ENCODE results near the gene DPYSL3. TPM values are rescaled to one million over a fixed set of nuclear protein-coding genes. Genes with fewer than 3 reads are reported as not detected.

DPYSL3 gene
- total and polyA plus RNA-seq, 3 experiments from 2014 or later = 0.13 to 0.35 TPM; not detected in 1

GRCh38 chr5:147508711-147509040 lies 1.2 kb downstream of the DPYSL3 start:
- no peaks in the 10 kb centered on the region for H3K9me3 ChIP-seq (ENCODE audit: low read length)
- Mint-ChIP-seq H3K27ac (no peak overlapping the region), H3K4me3 (peak overlapping the region in 1 of 7 donors; percentile 66), H3K27me3 (peaks cover 24 to 44% of the 10 kb centered on the region in 2 donors), H3K9me3 (peaks cover 0 to 6% (median 0%) of the 10 kb centered on the region in 5 donors), H3K4me1 (peaks cover 5 to 8% (median 8%) of the 10 kb centered on the region in 3 donors), H3K36me3 (peaks cover 0 to 4% (median 0%) of the 10 kb centered on the region in 3 donors)
- CTCF ChIA-PET = no interaction called here
- no peak overlapping the region for H3K4me3 ChIP-seq (ENCODE audit: low read length)
- POLR2A ChIA-PET = no interaction called here
- no peaks in the 10 kb centered on the region for H3K27me3 ChIP-seq (ENCODE audit: insufficient read depth, low read length, poor library complexity, severe bottlenecking)
- no peaks in the 10 kb centered on the region for H3K36me3 ChIP-seq (ENCODE audit: insufficient read depth, low read length)
- H3K27ac ChIP-seq (ENCODE audit: low read depth, low read length) = no peak overlapping the region
- DNase-seq = no peak
- no peaks in the 10 kb centered on the region for H3K4me1 ChIP-seq (ENCODE audit: insufficient read depth, low read length)

DNA sequence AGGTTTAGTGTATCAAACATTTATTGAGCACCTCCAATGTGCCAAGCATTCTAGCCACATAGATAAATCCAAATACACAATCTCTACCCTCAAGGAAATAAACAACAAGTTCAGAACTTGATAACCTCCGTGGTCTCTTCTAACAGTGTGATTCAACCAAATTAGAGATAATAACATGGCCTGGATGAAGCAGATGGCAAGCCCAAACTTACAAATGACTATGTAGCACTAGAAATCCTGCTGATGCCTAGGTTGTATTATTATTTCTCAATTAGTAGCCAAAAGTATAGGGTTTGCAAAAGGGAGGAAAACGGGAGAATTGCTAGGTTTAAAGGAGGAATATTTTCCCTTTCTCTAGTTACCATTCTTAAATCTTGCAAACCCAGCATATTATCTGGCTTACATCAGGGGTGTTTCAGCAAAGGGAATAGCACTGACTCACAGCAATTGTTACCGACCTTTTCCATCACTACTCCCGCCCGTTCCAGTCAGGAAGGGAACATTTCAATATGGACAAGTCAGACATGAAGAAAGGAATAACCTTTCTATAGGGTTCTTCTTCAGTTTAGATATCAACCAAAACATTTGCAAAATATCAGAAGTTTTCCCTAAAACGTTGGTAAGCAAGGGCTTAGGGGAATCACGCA lies 2.3 kb downstream of the DPYSL3 start:
- peaks cover 21 to 35% of the 10 kb centered on the region in 2 donors for H3K27me3 Mint-ChIP-seq
- Histone ChIP-seq H3K4me3 (ENCODE audit: low read length) (no peak overlapping the region), H3K27ac (ENCODE audit: low read depth, low read length) (no peak overlapping the region), H3K9me3 (ENCODE audit: low read length) (no peaks in the 10 kb centered on the region), H3K27me3 (ENCODE audit: insufficient read depth, low read length, poor library complexity, severe bottlenecking) (no peaks in the 10 kb centered on the region), H3K36me3 (ENCODE audit: insufficient read depth, low read length) (no peaks in the 10 kb centered on the region), H3K4me1 (ENCODE audit: insufficient read depth, low read length) (no peaks in the 10 kb centered on the region)
- H3K9me3 Mint-ChIP-seq = peaks cover 0 to 6% (median 0%) of the 10 kb centered on the region in 5 donors
- H3K4me1 Mint-ChIP-seq = peaks cover 5 to 8% (median 8%) of the 10 kb centered on the region in 3 donors
- no peak for DNase-seq
- no peak overlapping the region for H3K27ac Mint-ChIP-seq
- CTCF ChIA-PET = no interaction called here
- H3K4me3 Mint-ChIP-seq = no peak overlapping the region
- H3K36me3 Mint-ChIP-seq = peaks cover 0 to 4% (median 0%) of the 10 kb centered on the region in 3 donors
- POLR2A ChIA-PET = no interaction called here

DNA sequence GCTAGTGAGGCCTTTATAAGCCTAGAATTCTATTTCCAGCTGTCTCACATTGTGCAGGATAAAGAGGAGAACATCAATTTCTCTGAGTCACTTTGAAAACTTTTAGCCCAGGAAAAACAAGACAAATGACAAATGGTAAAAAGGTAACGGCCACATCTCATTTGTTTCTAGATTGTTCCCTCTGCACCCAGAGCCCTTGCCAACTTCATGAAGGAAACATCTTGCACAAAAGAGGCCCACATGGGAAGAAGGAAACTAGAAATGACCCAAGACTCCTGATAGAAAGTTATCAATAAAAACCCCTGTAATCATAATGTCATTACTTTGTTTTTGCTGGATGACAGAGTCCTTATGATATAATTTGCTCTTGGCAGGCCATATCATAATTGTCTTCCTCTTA lies 5.3 kb downstream of the DPYSL3 start:
- H3K4me3 Mint-ChIP-seq = no peak overlapping the region
- H3K4me1 Mint-ChIP-seq = peaks cover 0 to 3% (median 0%) of the 10 kb centered on the region in 3 donors
- H3K36me3 ChIP-seq (ENCODE audit: insufficient read depth, low read length) = no peaks in the 10 kb centered on the region
- H3K27ac ChIP-seq (ENCODE audit: low read depth, low read length) = no peak overlapping the region
- H3K4me1 ChIP-seq (ENCODE audit: insufficient read depth, low read length) = no peaks in the 10 kb centered on the region
- H3K27ac Mint-ChIP-seq = no peak overlapping the region
- peaks cover 11% of the 10 kb centered on the region in 2 donors for H3K27me3 Mint-ChIP-seq
- H3K9me3 ChIP-seq (ENCODE audit: low read length) = no peaks in the 10 kb centered on the region
- POLR2A ChIA-PET = no interaction called here
- H3K27me3 ChIP-seq (ENCODE audit: insufficient read depth, low read length, poor library complexity, severe bottlenecking) = no peaks in the 10 kb centered on the region
- H3K4me3 ChIP-seq (ENCODE audit: low read length) = no peak overlapping the region
- peaks cover 0 to 2% (median 0%) of the 10 kb centered on the region in 5 donors for H3K9me3 Mint-ChIP-seq
- DNase-seq = no peak
- H3K36me3 Mint-ChIP-seq = no peaks in the 10 kb centered on the region
- CTCF ChIA-PET = no interaction called here

DNA sequence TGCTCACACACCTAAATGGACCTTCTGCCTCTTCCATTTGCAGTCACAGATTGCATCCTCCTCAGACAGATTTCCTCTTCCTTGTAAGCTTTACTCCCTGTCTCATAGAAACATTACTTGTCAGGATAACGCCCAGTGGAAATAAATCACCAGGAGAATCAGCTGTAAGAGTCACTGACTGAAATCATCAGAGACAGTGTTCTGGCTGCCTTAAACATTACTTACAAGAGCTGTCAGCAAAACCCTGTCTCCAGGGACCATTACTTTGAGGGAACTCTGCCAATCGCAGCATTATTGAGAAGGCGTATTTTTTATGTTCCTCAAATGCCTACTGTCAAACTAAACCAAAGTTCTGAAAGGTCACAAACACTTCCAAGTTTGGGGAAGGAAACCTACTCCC lies 5.9 kb downstream of the DPYSL3 start:
- CTCF ChIA-PET = no interaction called here
- Histone ChIP-seq H3K27ac (ENCODE audit: low read depth, low read length) (no peak overlapping the region), H3K27me3 (ENCODE audit: insufficient read depth, low read length, poor library complexity, severe bottlenecking) (no peaks in the 10 kb centered on the region), H3K4me3 (ENCODE audit: low read length) (no peak overlapping the region), H3K36me3 (ENCODE audit: insufficient read depth, low read length) (no peaks in the 10 kb centered on the region), H3K9me3 (ENCODE audit: low read length) (no peaks in the 10 kb centered on the region), H3K4me1 (ENCODE audit: insufficient read depth, low read length) (no peaks in the 10 kb centered on the region)
- Mint-ChIP-seq H3K4me1 (peaks cover 0 to 3% (median 0%) of the 10 kb centered on the region in 3 donors), H3K27me3 (peaks cover 11% of the 10 kb centered on the region in 2 donors), H3K4me3 (no peak overlapping the region), H3K36me3 (no peaks in the 10 kb centered on the region), H3K9me3 (peaks cover 0 to 2% (median 0%) of the 10 kb centered on the region in 5 donors), H3K27ac (no peak overlapping the region)
- DNase-seq = no peak
- POLR2A ChIA-PET = no interaction called here

DNA sequence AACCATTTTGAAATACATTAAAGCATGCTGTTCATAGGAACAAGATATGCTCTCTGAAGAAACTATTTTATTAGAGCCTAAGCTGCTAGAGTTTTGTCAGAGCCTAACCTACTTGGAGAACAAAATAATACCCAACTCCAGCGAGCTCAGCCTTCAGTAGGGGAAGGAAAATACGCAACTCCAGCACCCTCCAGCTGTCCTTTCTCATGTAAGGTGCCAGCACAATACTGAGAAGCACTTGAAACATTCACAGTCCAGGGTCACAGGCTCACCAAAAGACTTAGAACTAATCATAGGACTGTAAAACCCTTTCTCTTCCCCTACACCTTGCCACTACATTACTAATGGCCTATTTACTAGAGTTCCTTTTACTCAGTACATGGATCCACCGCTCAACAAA lies 18.9 kb downstream of the DPYSL3 start:
- H3K4me1 ChIP-seq (ENCODE audit: insufficient read depth, low read length) = no peaks in the 10 kb centered on the region
- Mint-ChIP-seq H3K4me3 (no peak overlapping the region), H3K36me3 (no peaks in the 10 kb centered on the region), H3K27ac (no peak overlapping the region), H3K27me3 (peaks cover 6 to 29% of the 10 kb centered on the region in 2 donors), H3K9me3 (peaks cover 0 to 2% (median 0%) of the 10 kb centered on the region in 5 donors), H3K4me1 (no peaks in the 10 kb centered on the region)
- no peak overlapping the region for H3K4me3 ChIP-seq (ENCODE audit: low read length)
- no peak for DNase-seq
- H3K9me3 ChIP-seq (ENCODE audit: low read length) = no peaks in the 10 kb centered on the region
- no peaks in the 10 kb centered on the region for H3K27me3 ChIP-seq (ENCODE audit: insufficient read depth, low read length, poor library complexity, severe bottlenecking)
- no peak overlapping the region for H3K27ac ChIP-seq (ENCODE audit: low read depth, low read length)
- H3K36me3 ChIP-seq (ENCODE audit: insufficient read depth, low read length) = no peaks in the 10 kb centered on the region
- ChIA-PET CTCF (no interaction called here), POLR2A (no interaction called here)

DNA sequence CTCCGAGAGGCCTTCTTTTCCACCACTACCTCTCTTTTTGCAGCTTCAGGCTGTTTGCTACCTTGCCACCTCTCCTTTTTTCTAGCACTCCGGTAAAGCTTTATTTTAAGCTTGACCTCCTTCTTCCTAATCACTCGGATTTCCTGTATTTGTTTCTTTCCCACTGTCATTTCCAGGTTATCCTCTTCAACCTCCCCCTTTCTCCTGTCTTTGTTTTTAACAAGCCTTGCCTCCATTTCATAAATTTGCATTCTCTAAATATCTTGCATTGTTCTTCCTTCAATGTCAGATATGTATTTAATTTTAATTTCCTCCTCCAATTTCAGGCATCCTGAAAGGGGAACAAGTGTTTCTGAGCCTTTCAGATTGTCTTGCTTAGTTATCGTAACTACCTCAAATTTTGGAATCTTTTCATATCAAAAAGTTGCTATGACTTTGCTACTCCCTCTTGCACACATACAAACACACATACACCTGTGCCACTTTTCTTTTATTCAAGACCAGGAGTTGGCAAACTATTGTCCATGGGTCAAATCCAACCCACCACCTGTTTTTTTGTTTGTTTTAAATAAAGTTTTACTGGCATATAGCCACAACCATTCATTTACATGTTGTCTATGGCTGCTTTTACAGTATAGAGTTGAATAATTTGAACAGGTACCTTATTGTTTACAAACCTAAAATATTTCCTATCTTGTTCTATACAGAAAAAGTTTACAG lies 22.7 kb downstream of the DPYSL3 start:
- H3K27me3 ChIP-seq (ENCODE audit: insufficient read depth, low read length, poor library complexity, severe bottlenecking) = no peaks in the 10 kb centered on the region
- ChIA-PET POLR2A (no interaction called here), CTCF (no interaction called here)
- no peaks in the 10 kb centered on the region for H3K9me3 ChIP-seq (ENCODE audit: low read length)
- H3K36me3 Mint-ChIP-seq = no peaks in the 10 kb centered on the region
- H3K4me3 Mint-ChIP-seq = no peak overlapping the region
- H3K9me3 Mint-ChIP-seq = peaks cover 0 to 2% (median 0%) of the 10 kb centered on the region in 5 donors
- H3K36me3 ChIP-seq (ENCODE audit: insufficient read depth, low read length) = no peaks in the 10 kb centered on the region
- H3K27me3 Mint-ChIP-seq = peaks cover 4 to 42% of the 10 kb centered on the region in 2 donors
- no peak overlapping the region for H3K27ac Mint-ChIP-seq
- no peaks in the 10 kb centered on the region for H3K4me1 Mint-ChIP-seq
- DNase-seq = no peak
- no peaks in the 10 kb centered on the region for H3K4me1 ChIP-seq (ENCODE audit: insufficient read depth, low read length)
- no peak overlapping the region for H3K4me3 ChIP-seq (ENCODE audit: low read length)
- H3K27ac ChIP-seq (ENCODE audit: low read depth, low read length) = no peak overlapping the region

DNA sequence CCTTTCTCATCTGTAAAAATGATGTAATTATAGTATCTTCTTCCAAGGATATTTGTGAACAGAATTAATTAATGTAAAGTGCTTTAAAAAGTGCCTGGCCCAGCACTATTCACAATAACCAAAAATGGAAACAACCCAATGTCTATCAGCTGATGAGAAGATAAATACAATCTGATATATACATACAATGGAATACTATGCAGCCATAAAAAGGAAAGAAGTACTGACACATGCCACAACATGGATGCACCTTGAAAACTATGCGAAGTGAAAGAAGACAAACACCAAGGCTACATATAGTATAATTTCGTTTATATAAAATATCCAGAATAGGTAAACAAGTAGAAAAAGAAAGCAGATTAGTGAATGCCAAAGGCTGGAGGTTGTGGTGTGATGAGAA lies 24.1 kb downstream of the DPYSL3 start:
- DNase-seq = no peak
- Histone ChIP-seq H3K9me3 (ENCODE audit: low read length) (no peaks in the 10 kb centered on the region), H3K4me1 (ENCODE audit: insufficient read depth, low read length) (no peaks in the 10 kb centered on the region), H3K27me3 (ENCODE audit: insufficient read depth, low read length, poor library complexity, severe bottlenecking) (no peaks in the 10 kb centered on the region), H3K4me3 (ENCODE audit: low read length) (no peak overlapping the region), H3K27ac (ENCODE audit: low read depth, low read length) (no peak overlapping the region), H3K36me3 (ENCODE audit: insufficient read depth, low read length) (no peaks in the 10 kb centered on the region)
- Mint-ChIP-seq H3K27ac (no peak overlapping the region), H3K9me3 (no peaks in the 10 kb centered on the region), H3K36me3 (no peaks in the 10 kb centered on the region), H3K4me3 (no peak overlapping the region), H3K27me3 (peaks cover 4 to 42% of the 10 kb centered on the region in 2 donors), H3K4me1 (no peaks in the 10 kb centered on the region)
- ChIA-PET POLR2A (no interaction called here), CTCF (no interaction called here)

DNA sequence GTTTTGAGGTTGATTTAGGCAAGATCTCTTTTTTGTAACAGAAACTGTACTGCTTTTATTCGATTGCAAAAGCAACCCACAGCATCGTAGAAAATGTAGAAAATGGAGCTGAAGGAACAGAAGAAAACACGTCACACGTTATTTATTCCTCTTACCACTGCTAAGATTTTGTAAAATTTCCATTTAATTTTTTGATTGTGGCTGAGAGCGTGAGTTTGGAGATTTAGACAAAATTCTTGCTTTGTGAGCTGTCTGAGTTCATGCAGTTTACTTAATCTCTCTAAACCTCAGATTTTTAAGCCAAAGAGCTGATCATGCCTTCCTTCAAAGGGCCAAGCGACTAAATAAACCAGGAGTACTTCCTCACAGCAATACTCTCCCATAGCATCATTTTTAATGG lies 24.8 kb downstream of the DPYSL3 start:
- no peak overlapping the region for H3K27ac Mint-ChIP-seq
- Histone ChIP-seq H3K4me1 (ENCODE audit: insufficient read depth, low read length) (no peaks in the 10 kb centered on the region), H3K27ac (ENCODE audit: low read depth, low read length) (no peak overlapping the region), H3K4me3 (ENCODE audit: low read length) (no peak overlapping the region), H3K36me3 (ENCODE audit: insufficient read depth, low read length) (no peaks in the 10 kb centered on the region), H3K9me3 (ENCODE audit: low read length) (no peaks in the 10 kb centered on the region), H3K27me3 (ENCODE audit: insufficient read depth, low read length, poor library complexity, severe bottlenecking) (no peaks in the 10 kb centered on the region)
- POLR2A ChIA-PET = no interaction called here
- no peaks in the 10 kb centered on the region for H3K9me3 Mint-ChIP-seq
- no peak for DNase-seq
- H3K27me3 Mint-ChIP-seq = peaks cover 4 to 36% of the 10 kb centered on the region in 2 donors
- H3K4me1 Mint-ChIP-seq = no peaks in the 10 kb centered on the region
- CTCF ChIA-PET = no interaction called here
- H3K4me3 Mint-ChIP-seq = no peak overlapping the region
- H3K36me3 Mint-ChIP-seq = no peaks in the 10 kb centered on the region

Data from CD8-positive, alpha-beta memory T cell (primary cell).